ENCODE results near the gene PCDHGA1. TPM values are rescaled to one million over a fixed set of nuclear protein-coding genes. Genes with fewer than 3 reads are reported as not detected.
"Not testable (repeated sequence)": the region's sequence is repeated elsewhere in the genome, so short reads cannot be mapped to it uniquely, and the experiment has no call there.

The PCDHGA1 gene
- total RNA-seq, 1 donor from 2014 or later: 0.31 TPM

DNA sequence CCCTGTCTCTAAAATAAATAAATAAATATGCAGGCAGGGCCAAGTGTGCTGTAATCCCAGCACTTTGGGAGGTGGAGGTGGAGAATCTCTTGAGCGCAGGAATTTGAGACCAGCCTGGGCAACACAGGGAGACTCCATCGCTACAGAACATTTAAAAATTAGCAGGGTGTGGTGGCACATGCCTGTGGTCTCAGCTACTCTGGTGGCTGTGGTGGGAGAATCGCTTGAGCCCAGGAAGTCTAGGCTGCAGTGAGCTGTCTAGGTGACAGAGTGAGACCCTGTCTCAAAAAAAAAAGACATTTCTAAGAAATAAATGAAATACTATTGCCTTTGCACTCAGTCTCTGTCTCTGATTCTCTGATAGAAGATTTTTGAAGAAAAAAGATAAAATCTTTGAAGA lies 81.3 kb downstream of the PCDHGA1 start:
- no peak for DNase-seq (ENCODE audit: extremely low spot score, unreplicated experiment)
- no peak overlapping the region for H3K27ac Mint-ChIP-seq
- H3K27me3 Mint-ChIP-seq: peaks cover 2% of the 10 kb centered on the region
- peaks cover 58% of the 10 kb centered on the region for H3K36me3 Mint-ChIP-seq
- H3K9me3 Mint-ChIP-seq: peaks cover 24% of the 10 kb centered on the region
- peak overlapping the region; percentile 77 for H3K4me3 Mint-ChIP-seq
- no peak for TF ChIP-seq CTCF (conservative IDR thresholded peaks at IDR 0.05)
- H3K4me1 Mint-ChIP-seq (ENCODE audit: unreplicated experiment): peaks cover 15% of the 10 kb centered on the region

GRCh38 chr5:141412854-141413539 lies 82.7 kb downstream of the PCDHGA1 start, which contains the start of gene PCDHGA10:
TSS of gene PCDHGA10 (plus strand) at chr5:141412987. CDS start at chr5:141413176, 189 bp downstream.
- peak within 1 kb of the TSS; percentile 90 for H3K27ac Mint-ChIP-seq
- peaks cover 15% of the 10 kb centered on the region for H3K4me1 Mint-ChIP-seq (ENCODE audit: unreplicated experiment)
- H3K9me3 Mint-ChIP-seq: peaks cover 27% of the 10 kb centered on the region
- peak; percentile 79 for TF ChIP-seq CTCF (conservative IDR thresholded peaks at IDR 0.05)
- peaks cover 61% of the 10 kb centered on the region for H3K36me3 Mint-ChIP-seq
- DNase-seq (ENCODE audit: extremely low spot score, unreplicated experiment): peak; percentile 67
- peaks cover 4% of the 10 kb centered on the region for H3K27me3 Mint-ChIP-seq
- H3K4me3 Mint-ChIP-seq: peak within 1 kb of the TSS; percentile 95

- peak overlapping the region; percentile 95 for H3K4me3 Mint-ChIP-seq
- H3K27me3 Mint-ChIP-seq: peaks cover 2% of the 10 kb centered on the region
- H3K4me1 Mint-ChIP-seq (ENCODE audit: unreplicated experiment): peaks cover 12% of the 10 kb centered on the region
- peaks cover 28% of the 10 kb centered on the region for H3K9me3 Mint-ChIP-seq
- peaks cover 63% of the 10 kb centered on the region for H3K36me3 Mint-ChIP-seq
- H3K27ac Mint-ChIP-seq: peak overlapping the region; percentile 90
- no peak for TF ChIP-seq CTCF (conservative IDR thresholded peaks at IDR 0.05)
- no peak for DNase-seq (ENCODE audit: extremely low spot score, unreplicated experiment)
Measured at GRCh38 chr5:141413540-141414069, 83.3 kb downstream of the PCDHGA1 start.

GRCh38 chr5:141414548-141415274 lies 84.4 kb downstream of the PCDHGA1 start:
- Mint-ChIP-seq H3K4me1 (ENCODE audit: unreplicated experiment) (peaks cover 12% of the 10 kb centered on the region), H3K27ac (peak overlapping the region; percentile 13), H3K36me3 (peaks cover 62% of the 10 kb centered on the region), H3K9me3 (peaks cover 27% of the 10 kb centered on the region), H3K4me3 (peak overlapping the region; percentile 26)
- not testable (repeated sequence) for DNase-seq (ENCODE audit: extremely low spot score, unreplicated experiment); H3K27me3 Mint-ChIP-seq

GRCh38 chr5:141415275-141415618 lies 84.9 kb downstream of the PCDHGA1 start:
- H3K27ac Mint-ChIP-seq; H3K4me3 Mint-ChIP-seq; DNase-seq (ENCODE audit: extremely low spot score, unreplicated experiment); H3K27me3 Mint-ChIP-seq: not testable (repeated sequence)
- peaks cover 10% of the 10 kb centered on the region for H3K4me1 Mint-ChIP-seq (ENCODE audit: unreplicated experiment)
- H3K9me3 Mint-ChIP-seq: peaks cover 25% of the 10 kb centered on the region
- peaks cover 63% of the 10 kb centered on the region for H3K36me3 Mint-ChIP-seq

- H3K27ac Mint-ChIP-seq: peak within 1 kb of the TSS; percentile 23
- TF ChIP-seq CTCF (conservative IDR thresholded peaks at IDR 0.05): peak; percentile 63
- DNase-seq (ENCODE audit: extremely low spot score, unreplicated experiment); H3K4me1 Mint-ChIP-seq (ENCODE audit: unreplicated experiment); H3K27me3 Mint-ChIP-seq: not testable (repeated sequence)
- H3K9me3 Mint-ChIP-seq: peaks cover 29% of the 10 kb centered on the region
- peak within 1 kb of the TSS; percentile 85 for H3K4me3 Mint-ChIP-seq
- peaks cover 74% of the 10 kb centered on the region for H3K36me3 Mint-ChIP-seq
Measured at GRCh38 chr5:141417494-141418172, 87.3 kb downstream of the PCDHGA1 start, which contains the start of gene PCDHGB7. TSS of gene PCDHGB7 (plus strand) at chr5:141417677. CDS start at chr5:141417860, 183 bp downstream.
